Liver (tissue), 9 donors: ENCODE measurements around the gene PHB1. TPM values are rescaled to one million over a fixed set of nuclear protein-coding genes. Genes with fewer than 3 reads are reported as not detected.

ENCODE experiments used
- DNase-seq: peaks from one replicate; pipeline ENCODE4 v3.0.0-alpha.2; 2017; ENCODE audit warnings: low spot score
- H3K27ac ChIP-seq, 2 donors: one replicate each; pipeline ENCODE4 v1.7.0; 2013; ENCODE audit warnings: inconsistent platforms in 2 of 2, low read length in 2 of 2, control low read depth in 1 of 2, low read depth in 1 of 2, mild to moderate bottlenecking in 1 of 2
- H3K27me3 ChIP-seq, 4 donors: one replicate each; pipeline versions ENCODE4 v1.6.1 to v1.7.0; 2013; ENCODE audit warnings: low read length in 3 of 4, inconsistent platforms in 1 of 4, mild to moderate bottlenecking in 1 of 4, moderate library complexity in 1 of 4; ENCODE audit not compliant: control insufficient read depth in 4 of 4, insufficient read depth in 4 of 4
- H3K36me3 ChIP-seq, 4 donors: one replicate each; pipeline versions ENCODE4 v1.6.1 to v1.7.0; 2013; ENCODE audit warnings: low read length in 3 of 4, mild to moderate bottlenecking in 3 of 4, low read depth in 1 of 4, moderate library complexity in 1 of 4; ENCODE audit not compliant: control insufficient read depth in 4 of 4, insufficient read depth in 3 of 4
- H3K4me1 ChIP-seq, 4 donors: one replicate each; pipeline versions ENCODE4 v1.6.1 to v1.7.0; 2013; ENCODE audit warnings: low read length in 3 of 4, mild to moderate bottlenecking in 3 of 4, moderate library complexity in 1 of 4; ENCODE audit not compliant: control insufficient read depth in 4 of 4, insufficient read depth in 4 of 4
- H3K4me3 ChIP-seq, 3 donors: one replicate each; pipeline versions ENCODE4 v1.6.1 to v1.7.0; 2013; ENCODE audit warnings: low read length in 3 of 3, control low read depth in 1 of 3, low read depth in 1 of 3, mild to moderate bottlenecking in 1 of 3
- H3K9ac ChIP-seq, 2 donors: one replicate each; pipeline ENCODE4 v1.7.0; 2013; ENCODE audit warnings: low read length in 2 of 2, mild to moderate bottlenecking in 2 of 2, moderate library complexity in 2 of 2, control low read depth in 1 of 2, low read depth in 1 of 2
- H3K9me3 ChIP-seq, 4 donors: one replicate each; pipeline versions ENCODE4 v1.6.1 to v1.7.0; 2013; ENCODE audit warnings: low read length in 3 of 4; ENCODE audit not compliant: control insufficient read depth in 4 of 4
- ATF3 ChIP-seq: IDR thresholded peaks from 2 replicates; pipeline ENCODE4 v1.6.1; 2016; ENCODE audit warnings: antibody characterized with exemption
- EGR1 ChIP-seq, 2 donors: IDR thresholded peaks; 2 replicates each; pipeline ENCODE4 v1.6.1; 2016 to 2018; ENCODE audit warnings: antibody characterized with exemption in 2 of 2, low read depth in 2 of 2
- FOXA2 ChIP-seq: IDR thresholded peaks from 2 replicates; pipeline ENCODE4 v1.6.1; 2016; ENCODE audit warnings: antibody characterized with exemption
- GABPA ChIP-seq, 2 donors: IDR thresholded peaks in 1 of 2; conservative IDR thresholded peaks in 1 of 2; 2 replicates each; pipeline ENCODE4 v1.6.1; 2016; ENCODE audit warnings: antibody characterized with exemption in 2 of 2, mild to moderate bottlenecking in 1 of 2, moderate library complexity in 1 of 2
- HNF4A ChIP-seq, 2 donors: conservative IDR thresholded peaks; 2 replicates each; pipeline ENCODE4 v1.6.1; 2016; ENCODE audit warnings: antibody characterized with exemption in 2 of 2, mild to moderate bottlenecking in 2 of 2
- HNF4G ChIP-seq: IDR thresholded peaks from 2 replicates; pipeline ENCODE4 v1.6.1; 2016; ENCODE audit warnings: antibody characterized with exemption
- JUND ChIP-seq, 2 donors: IDR thresholded peaks; 2 replicates each; pipeline ENCODE4 v1.6.1; 2016; ENCODE audit warnings: antibody characterized with exemption in 2 of 2
- MAX ChIP-seq: IDR thresholded peaks from 2 replicates; pipeline ENCODE4 v1.6.1; 2016; ENCODE audit warnings: antibody characterized with exemption
- NR2F2 ChIP-seq: IDR thresholded peaks from 2 replicates; pipeline ENCODE4 v1.6.1; 2016; ENCODE audit warnings: antibody characterized with exemption
- RAD21 ChIP-seq, 2 donors: IDR thresholded peaks; 2 replicates each; pipeline ENCODE4 v1.6.1; 2016; ENCODE audit warnings: antibody characterized with exemption in 2 of 2, mild to moderate bottlenecking in 2 of 2
- REST ChIP-seq: IDR thresholded peaks from 2 replicates; pipeline ENCODE4 v1.6.1; 2016; ENCODE audit warnings: antibody characterized with exemption, mild to moderate bottlenecking
- RXRA ChIP-seq, 2 donors: IDR thresholded peaks; 2 replicates each; pipeline ENCODE4 v1.6.1; 2017 to 2018; ENCODE audit warnings: antibody characterized with exemption in 2 of 2, mild to moderate bottlenecking in 1 of 2
- SP1 ChIP-seq: IDR thresholded peaks from 2 replicates; pipeline ENCODE4 v1.6.1; 2018; ENCODE audit warnings: antibody characterized with exemption, mild to moderate bottlenecking
- TAF1 ChIP-seq: conservative IDR thresholded peaks from 2 replicates; pipeline ENCODE4 v1.6.1; 2016; ENCODE audit warnings: antibody characterized with exemption, mild to moderate bottlenecking
- YY1 ChIP-seq: IDR thresholded peaks from 2 replicates; pipeline ENCODE4 v1.6.1; 2016; ENCODE audit warnings: antibody characterized with exemption, mild to moderate bottlenecking
- ZBTB33 ChIP-seq: IDR thresholded peaks from 2 replicates; pipeline ENCODE4 v1.6.1; 2016; ENCODE audit warnings: antibody characterized with exemption
- WGBS: extraction: QIAGEN DNeasy Blood & Tissue Kit; methylation state at CpG from one replicate; pipeline ENCODE4 v1.1.7; 2013; 5-methylcytosine and 5-hydroxymethylcytosine counted together
- polyA plus RNA-seq, 2 donors: library from polyadenylated mRNA; stranded (reverse) in 1 of 2; unstranded in 1 of 2; fragments of 200-250 nt in 1 of 2; fragments of >200 nt in 1 of 2; fragmentation: Nextera tagmentation in 1 of 2; extraction: Ambion mirVana in 1 of 2; gene quantifications; one replicate each; pipeline versions ENCODE4 v1.2.1 to v1.2.3, GENCODE V29; 2013 to 2015
- total RNA-seq, 2 donors: library from RNA; depleted of rRNA; stranded (reverse); fragments of >200 nt; gene quantifications; one replicate each; pipeline ENCODE4 v1.2.3, GENCODE V29; 2014
- donor health status: healthy.
- donor health status: healthy.
- donor health status: healthy.
- donor health status: healthy.
- donor health status: healthy.

Gene PHB1
- total and polyA plus RNA-seq, 4 donors: 52.5 to 149 (median 98.5) TPM

- TF ChIP-seq SP1: no peak
These were observed 42.3 kb downstream of the PHB1 start (continued) for GRCh38 chr17:49372425-49372824.

GRCh38 chr17:49370971-49371834 lies 43.5 kb downstream of the PHB1 start:
- H3K9me3 ChIP-seq: no peaks in the 10 kb centered on the region
- DNase-seq: no peak
- H3K4me1 ChIP-seq: peaks cover 0 to 1% (median 0%) of the 10 kb centered on the region in 4 donors
- no peak overlapping the region for H3K9ac ChIP-seq
- H3K27ac ChIP-seq: no peak overlapping the region
- H3K27me3 ChIP-seq: no peaks in the 10 kb centered on the region
- no peak overlapping the region for H3K4me3 ChIP-seq
- 76% methylated on average over 13 of the region's 13 CpGs for WGBS
- TF ChIP-seq YY1 (no peak), MAX (no peak), NR2F2 (no peak), HNF4A (conservative IDR thresholded peaks at IDR 0.05) (no peak), RXRA (IDR thresholded peaks at IDR 0.05) (no peak), RAD21 (IDR thresholded peaks at IDR 0.05) (no peak), HNF4G (no peak), REST (no peak)
- no peaks in the 10 kb centered on the region for H3K36me3 ChIP-seq

GRCh38 chr17:49369760-49370159 lies 44.9 kb downstream of the PHB1 start:
- Histone ChIP-seq H3K36me3 (no peaks in the 10 kb centered on the region), H3K9ac (no peak overlapping the region), H3K27ac (no peak overlapping the region), H3K9me3 (no peaks in the 10 kb centered on the region), H3K27me3 (no peaks in the 10 kb centered on the region), H3K4me1 (peaks cover 0 to 1% (median 0%) of the 10 kb centered on the region in 4 donors), H3K4me3 (no peak overlapping the region)
- WGBS: 40% methylated on average over 1 of the region's 1 CpG
- peak; percentile 5 for TF ChIP-seq FOXA2
- no peak for TF ChIP-seq MAX
- TF ChIP-seq JUND (IDR thresholded peaks at IDR 0.05): peak in 1 of 2 donors; percentile 54
- TF ChIP-seq GABPA (IDR thresholded peaks at IDR 0.05 in 1 of 2, conservative IDR thresholded peaks at IDR 0.05 in 1 of 2): no peak
- TF ChIP-seq HNF4A (conservative IDR thresholded peaks at IDR 0.05): peak; percentile 36 to 94
- TF ChIP-seq TAF1: no peak
- peak; percentile 66 for TF ChIP-seq REST
- peak; percentile 62 for TF ChIP-seq YY1
- TF ChIP-seq RAD21 (IDR thresholded peaks at IDR 0.05): peak in 1 of 2 donors; percentile 15
- no peak for TF ChIP-seq NR2F2
- TF ChIP-seq RXRA (IDR thresholded peaks at IDR 0.05): peak in 1 of 2 donors; percentile 71
- TF ChIP-seq SP1: peak; percentile 10
- peak; percentile 71 for TF ChIP-seq ZBTB33
- TF ChIP-seq HNF4G: no peak
- TF ChIP-seq ATF3: no peak
- TF ChIP-seq EGR1 (IDR thresholded peaks at IDR 0.05; ENCODE audit: low read depth in 2 of 2): peak in 1 of 2 donors; percentile 39
- DNase-seq: no peak
